H9 (cell line): ENCODE measurements around the gene AQP2. TPM values are rescaled to one million over a fixed set of nuclear protein-coding genes. Genes with fewer than 3 reads are reported as not detected.
A peak's percentile ranks its signal among the peaks of the same experiment; 100 is the strongest.

Experiments
- DNase-seq: peaks from one replicate; pipeline ENCODE4 v3.0.0-alpha.2; 2017
- H2AFZ ChIP-seq: one replicate; pipeline ENCODE4 v1.6.1; 2013; ENCODE audit warnings: mild to moderate bottlenecking, low read length, control low read depth, moderate library complexity
- H2AK5ac ChIP-seq: 2 replicates; pipeline ENCODE4 v1.6.1; 2013; ENCODE audit warnings: low read length, control low read depth, mixed read lengths; ENCODE audit not compliant: insufficient read length
- H2BK120ac ChIP-seq: one replicate; pipeline ENCODE4 v1.6.1; 2013; ENCODE audit warnings: low read depth, mild to moderate bottlenecking, low read length, control low read depth, inconsistent platforms; ENCODE audit not compliant: poor library complexity, severe bottlenecking
- H2BK12ac ChIP-seq: 2 replicates; pipeline ENCODE4 v1.6.1; 2013; ENCODE audit warnings: low read length, control low read depth, mixed read lengths, low read depth; ENCODE audit not compliant: insufficient read length
- H2BK15ac ChIP-seq: 2 replicates; pipeline ENCODE4 v1.6.1; 2013; ENCODE audit warnings: low read depth, low read length, control low read depth
- H2BK20ac ChIP-seq: one replicate; pipeline ENCODE4 v1.6.1; 2013; ENCODE audit warnings: low read depth, mild to moderate bottlenecking, low read length, control low read depth, inconsistent platforms; ENCODE audit not compliant: poor library complexity, severe bottlenecking
- H2BK5ac ChIP-seq: 2 replicates; pipeline ENCODE4 v1.6.1; 2013; ENCODE audit warnings: low read length, control low read depth, mixed read lengths; ENCODE audit not compliant: insufficient read length
- H3K14ac ChIP-seq: 2 replicates; pipeline ENCODE4 v1.6.1; 2013; ENCODE audit warnings: low read length, control low read depth; ENCODE audit not compliant: insufficient read depth
- H3K18ac ChIP-seq: 2 replicates; pipeline ENCODE4 v1.6.1; 2013; ENCODE audit warnings: low read depth, mild to moderate bottlenecking, mixed read lengths, low read length, control low read depth; ENCODE audit not compliant: insufficient read length
- H3K23ac ChIP-seq: 2 replicates; pipeline ENCODE4 v1.6.1; 2013; ENCODE audit warnings: low read length, control low read depth, mixed read lengths, low read depth; ENCODE audit not compliant: insufficient read length
- H3K23me2 ChIP-seq: 2 replicates; pipeline ENCODE4 v1.6.1; 2013; ENCODE audit warnings: low read depth, mild to moderate bottlenecking, mixed read lengths, low read length, control low read depth; ENCODE audit not compliant: insufficient read length, poor library complexity, severe bottlenecking
- H3K27ac ChIP-seq: 2 replicates; pipeline ENCODE4 v1.5.1; 2013; ENCODE audit warnings: low read length, control low read depth, mixed read lengths, low read depth; ENCODE audit not compliant: insufficient read length
- H3K27me3 ChIP-seq: 2 replicates; pipeline ENCODE4 v1.6.1; 2013; ENCODE audit warnings: low read length, control low read depth, inconsistent platforms; ENCODE audit not compliant: insufficient read depth
- H3K4ac ChIP-seq: 2 replicates; pipeline ENCODE4 v1.6.1; 2013; ENCODE audit warnings: low read depth, mild to moderate bottlenecking, control low read depth, inconsistent platforms, low read length, moderate library complexity
- H3K4me1 ChIP-seq: 2 replicates; pipeline ENCODE4 v1.6.1; 2013; ENCODE audit warnings: low read length, control low read depth, inconsistent platforms; ENCODE audit not compliant: insufficient read depth
- H3K4me2 ChIP-seq: 2 replicates; pipeline ENCODE4 v1.6.1; 2013; ENCODE audit warnings: low read length, control low read depth, mixed read lengths; ENCODE audit not compliant: insufficient read length, insufficient read depth
- H3K56ac ChIP-seq: 2 replicates; pipeline ENCODE4 v1.6.1; 2013; ENCODE audit warnings: low read depth, mild to moderate bottlenecking, mixed read lengths, low read length, control low read depth; ENCODE audit not compliant: insufficient read length
- H3K79me1 ChIP-seq: 2 replicates; pipeline ENCODE4 v1.6.1; 2013; ENCODE audit warnings: low read depth, mild to moderate bottlenecking, moderate library complexity, low read length, control low read depth, inconsistent platforms; ENCODE audit not compliant: insufficient read depth, poor library complexity, severe bottlenecking
- H3K79me2 ChIP-seq: 2 replicates; pipeline ENCODE4 v1.6.1; 2013; ENCODE audit warnings: low read length, control low read depth, inconsistent platforms; ENCODE audit not compliant: insufficient read depth
- H3K9ac ChIP-seq: 2 replicates; pipeline ENCODE4 v1.6.1; 2013; ENCODE audit warnings: low read length, control low read depth, mixed read lengths; ENCODE audit not compliant: insufficient read length; ENCODE audit errors: extremely low read depth
- H3K9me3 ChIP-seq: one replicate; pipeline ENCODE4 v1.6.1; 2013; ENCODE audit warnings: low read depth, low read length, inconsistent platforms; ENCODE audit not compliant: control insufficient read depth
- H3T11ph ChIP-seq: one replicate; pipeline ENCODE4 v1.6.1; 2013; ENCODE audit warnings: mild to moderate bottlenecking, low read length, control low read depth, inconsistent platforms
- H4K20me1 ChIP-seq: one replicate; pipeline ENCODE4 v1.6.1; 2013; ENCODE audit not compliant: control insufficient read depth, insufficient read length, insufficient read depth
- H4K5ac ChIP-seq: 2 replicates; pipeline ENCODE4 v1.6.1; 2013; ENCODE audit warnings: low read depth, mild to moderate bottlenecking, mixed read lengths, low read length, control low read depth; ENCODE audit not compliant: insufficient read length
- H4K8ac ChIP-seq: replicated peaks from 2 replicates; pipeline ENCODE4 v1.6.1; 2013; ENCODE audit warnings: low read length, control low read depth, mixed read lengths, low read depth; ENCODE audit not compliant: insufficient read length
- H4K91ac ChIP-seq: 2 replicates; pipeline ENCODE4 v1.6.1; 2013; ENCODE audit warnings: low read depth, mild to moderate bottlenecking, moderate library complexity, mixed read lengths, low read length, control low read depth; ENCODE audit not compliant: insufficient read length
- H3K27ac Mint-ChIP-seq, 3 experiments: 2 replicates in 2 of 3; 3 replicates in 1 of 3; pipeline ENCODE4 v1.8.0; 2020 to 2021; ENCODE audit warnings: mixed read lengths in 3 of 3, mild to moderate bottlenecking in 1 of 3, moderate library complexity in 1 of 3
- H3K27me3 Mint-ChIP-seq: 2 replicates; pipeline ENCODE4 v1.8.0; 2021; ENCODE audit warnings: low read depth, mild to moderate bottlenecking, moderate library complexity, mixed read lengths
- H3K36me3 Mint-ChIP-seq, 3 experiments: 2 replicates in 2 of 3; 3 replicates in 1 of 3; pipeline ENCODE4 v1.8.0; 2020 to 2021; ENCODE audit warnings: low read depth in 3 of 3, mixed read lengths in 3 of 3; ENCODE audit not compliant: insufficient read depth in 1 of 3
- H3K4me1 Mint-ChIP-seq, 2 experiments: 2 replicates each; pipeline ENCODE4 v1.8.0; 2020; ENCODE audit warnings: mixed read lengths in 2 of 2
- H3K4me3 Mint-ChIP-seq, 2 experiments: 2 replicates in 1 of 2; 3 replicates in 1 of 2; pipeline ENCODE4 v1.8.0; 2020 to 2021; ENCODE audit warnings: mild to moderate bottlenecking in 2 of 2, mixed read lengths in 2 of 2, moderate library complexity in 1 of 2
- H3K9me3 Mint-ChIP-seq, 2 experiments: 2 replicates in 1 of 2; 3 replicates in 1 of 2; pipeline ENCODE4 v1.8.0; 2020; ENCODE audit warnings: mild to moderate bottlenecking in 2 of 2, mixed read lengths in 2 of 2, moderate library complexity in 1 of 2
- WGBS: extraction: QIAGEN DNeasy Blood & Tissue Kit; methylation state at CpG from one replicate; pipeline ENCODE4 v1.1.7; 2013; ENCODE audit warnings: missing lambda C conversion rate, low lambda C conversion rate, mixed read lengths; ENCODE audit not compliant: insufficient read length; ENCODE audit errors: extremely low coverage; 5-methylcytosine and 5-hydroxymethylcytosine counted together
- total RNA-seq: library from RNA; stranded (reverse); gene quantifications from 2 replicates; pipeline ENCODE4 v1.2.1, GENCODE V29; 2021
- TF ChIP-seq, protein P1 (sequence below): fragments of 200-600 bp; sonication (generic); conservative IDR thresholded peaks from 3 replicates; pipeline ENCODE4 v1.8.0; 2021; ENCODE audit warnings: antibody characterized with exemption, mild to moderate bottlenecking

Gene AQP2
- total RNA-seq, 1 experiment from 2014 or later, result not detected

DNA sequence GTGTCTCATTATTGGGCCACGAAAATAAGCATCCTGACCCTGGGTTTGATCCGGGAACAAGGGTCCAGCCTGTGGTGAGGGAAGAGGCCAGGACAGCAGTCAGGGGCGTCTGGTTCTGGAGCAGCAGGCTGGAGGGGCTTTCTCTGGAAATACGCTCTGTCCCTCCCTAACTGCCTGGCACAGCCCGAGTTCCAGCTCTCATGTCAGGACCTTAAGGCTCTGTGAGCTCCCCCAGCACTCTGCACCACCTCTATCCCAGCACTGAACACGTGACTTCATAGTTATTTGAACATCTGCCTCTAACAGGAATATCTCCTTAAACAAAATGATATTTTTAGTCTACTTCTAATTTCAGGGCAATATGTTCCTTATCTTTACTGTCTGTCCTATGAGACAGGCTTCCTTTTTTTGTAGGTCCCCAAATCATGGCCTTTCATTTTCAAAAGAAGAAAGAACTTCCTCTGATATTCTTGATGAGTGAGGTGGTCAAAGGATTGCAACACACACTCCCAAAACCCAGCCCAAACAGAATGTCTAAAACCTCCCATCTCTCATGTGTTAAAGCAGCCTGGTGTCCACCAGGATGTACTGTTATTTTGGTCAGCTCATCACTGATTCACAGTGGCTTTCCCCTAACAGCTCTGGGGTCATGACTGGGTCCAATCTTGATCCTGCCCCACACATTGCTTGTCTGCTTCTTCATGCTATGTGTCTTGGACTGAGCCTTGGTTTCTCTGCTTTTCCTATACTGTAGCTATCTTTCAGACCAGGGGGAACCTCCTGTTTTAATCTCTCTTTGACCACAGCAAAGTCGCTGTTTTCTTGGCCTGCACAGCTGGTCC, 31.9 kb downstream of the AQP2 start:
- H2BK5ac ChIP-seq, result no peak overlapping the region
- H3K23ac ChIP-seq, result no peak overlapping the region
- H3K79me1 ChIP-seq, result no peaks in the 10 kb centered on the region
- Mint-ChIP-seq H3K4me3 (no peak overlapping the region), H3K9me3 (no peaks in the 10 kb centered on the region), H3K36me3 (peaks cover 0 to 4% (median 1%) of the 10 kb centered on the region in 3 experiments; a peak in 2 of 7 replicates), H3K4me1 (peaks cover 42 to 53% of the 10 kb centered on the region in 2 experiments), H3K27ac (peak overlapping the region in 2 of 3 experiments; percentile 16 to 19; a peak in 1 of 7 replicates), H3K27me3 (no peaks in the 10 kb centered on the region; the same call in 1 of the 2 replicates)
- H4K5ac ChIP-seq, result no peak overlapping the region
- no peak overlapping the region for H2BK12ac ChIP-seq
- H2BK15ac ChIP-seq, result no peak overlapping the region
- H3K27ac ChIP-seq, result no peak overlapping the region
- no CpG with 5 or more reads among the region's 7 CpGs for WGBS
- H3K18ac ChIP-seq, result no peak overlapping the region
- TF ChIP-seq, protein P1, sequence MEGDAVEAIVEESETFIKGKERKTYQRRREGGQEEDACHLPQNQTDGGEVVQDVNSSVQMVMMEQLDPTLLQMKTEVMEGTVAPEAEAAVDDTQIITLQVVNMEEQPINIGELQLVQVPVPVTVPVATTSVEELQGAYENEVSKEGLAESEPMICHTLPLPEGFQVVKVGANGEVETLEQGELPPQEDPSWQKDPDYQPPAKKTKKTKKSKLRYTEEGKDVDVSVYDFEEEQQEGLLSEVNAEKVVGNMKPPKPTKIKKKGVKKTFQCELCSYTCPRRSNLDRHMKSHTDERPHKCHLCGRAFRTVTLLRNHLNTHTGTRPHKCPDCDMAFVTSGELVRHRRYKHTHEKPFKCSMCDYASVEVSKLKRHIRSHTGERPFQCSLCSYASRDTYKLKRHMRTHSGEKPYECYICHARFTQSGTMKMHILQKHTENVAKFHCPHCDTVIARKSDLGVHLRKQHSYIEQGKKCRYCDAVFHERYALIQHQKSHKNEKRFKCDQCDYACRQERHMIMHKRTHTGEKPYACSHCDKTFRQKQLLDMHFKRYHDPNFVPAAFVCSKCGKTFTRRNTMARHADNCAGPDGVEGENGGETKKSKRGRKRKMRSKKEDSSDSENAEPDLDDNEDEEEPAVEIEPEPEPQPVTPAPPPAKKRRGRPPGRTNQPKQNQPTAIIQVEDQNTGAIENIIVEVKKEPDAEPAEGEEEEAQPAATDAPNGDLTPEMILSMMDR, result no peak
- H3K14ac ChIP-seq, result no peak overlapping the region
- no peak for DNase-seq
- H2AK5ac ChIP-seq, result no peak overlapping the region
- no peaks in the 10 kb centered on the region for H3K9me3 ChIP-seq
- no peak overlapping the region for H3K9ac ChIP-seq
- H3T11ph ChIP-seq, result no peak overlapping the region
- no peak overlapping the region for H2BK120ac ChIP-seq
- no peak overlapping the region for H2BK20ac ChIP-seq
- no peak overlapping the region for H4K8ac ChIP-seq
- no peak overlapping the region for H4K91ac ChIP-seq
- no peak overlapping the region for H3K4me2 ChIP-seq
- no peaks in the 10 kb centered on the region for H4K20me1 ChIP-seq
- no peaks in the 10 kb centered on the region; the same call in 1 of the 2 replicates for H3K4me1 ChIP-seq
- H3K23me2 ChIP-seq, result no peaks in the 10 kb centered on the region
- H2AFZ ChIP-seq, result no peak overlapping the region
- no peaks in the 10 kb centered on the region for H3K27me3 ChIP-seq
- no peaks in the 10 kb centered on the region for H3K79me2 ChIP-seq
- H3K4ac ChIP-seq, result no peak overlapping the region
- H3K56ac ChIP-seq, result no peak overlapping the region
